Peyer's patch (tissue), 4 donors: Measurements from ENCODE around the gene ZNF629.

Experiments
- POLR2A ChIP-seq, 2 donors: fragments of 450-650 bp; IDR thresholded peaks; one replicate each; pipeline ENCODE4 v1.5.1; 2017; ENCODE audit warnings: antibody characterized with exemption in 2 of 2, mild to moderate bottlenecking in 2 of 2, moderate library complexity in 2 of 2
- TF ChIP-seq, protein P1 (sequence below), 6 experiments: fragments of 450-650 bp in 4 of 6; fragments of 200-600 bp in 2 of 6; sonication (generic) in 1 of 6; IDR thresholded peaks; one replicate each; pipeline ENCODE4 v1.5.1; 2017 to 2019; ENCODE audit warnings: antibody characterized with exemption in 6 of 6, mild to moderate bottlenecking in 3 of 6, moderate library complexity in 1 of 6

- TF ChIP-seq, protein P1, sequence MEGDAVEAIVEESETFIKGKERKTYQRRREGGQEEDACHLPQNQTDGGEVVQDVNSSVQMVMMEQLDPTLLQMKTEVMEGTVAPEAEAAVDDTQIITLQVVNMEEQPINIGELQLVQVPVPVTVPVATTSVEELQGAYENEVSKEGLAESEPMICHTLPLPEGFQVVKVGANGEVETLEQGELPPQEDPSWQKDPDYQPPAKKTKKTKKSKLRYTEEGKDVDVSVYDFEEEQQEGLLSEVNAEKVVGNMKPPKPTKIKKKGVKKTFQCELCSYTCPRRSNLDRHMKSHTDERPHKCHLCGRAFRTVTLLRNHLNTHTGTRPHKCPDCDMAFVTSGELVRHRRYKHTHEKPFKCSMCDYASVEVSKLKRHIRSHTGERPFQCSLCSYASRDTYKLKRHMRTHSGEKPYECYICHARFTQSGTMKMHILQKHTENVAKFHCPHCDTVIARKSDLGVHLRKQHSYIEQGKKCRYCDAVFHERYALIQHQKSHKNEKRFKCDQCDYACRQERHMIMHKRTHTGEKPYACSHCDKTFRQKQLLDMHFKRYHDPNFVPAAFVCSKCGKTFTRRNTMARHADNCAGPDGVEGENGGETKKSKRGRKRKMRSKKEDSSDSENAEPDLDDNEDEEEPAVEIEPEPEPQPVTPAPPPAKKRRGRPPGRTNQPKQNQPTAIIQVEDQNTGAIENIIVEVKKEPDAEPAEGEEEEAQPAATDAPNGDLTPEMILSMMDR (IDR thresholded peaks at IDR 0.05), result peak in 1 of 6 experiments; percentile 2
- TF ChIP-seq POLR2A (IDR thresholded peaks at IDR 0.05), result peak in 1 of 2 donors; percentile 39
Measured at GRCh38 chr16:30775392-30776188, 11.4 kb downstream of the ZNF629 start.
